ENCODE measurements around the gene NSMCE1. TPM values are rescaled to one million over a fixed set of nuclear protein-coding genes. Genes with fewer than 3 reads are reported as not detected.

The NSMCE1 gene
- total and polyA plus RNA-seq, 2 of the 8 experiments (the other 6 are each of a cell fraction or from before 2014, with no cell fraction given): 8.1 to 16.6 TPM

GRCh38 chr16:27305839-27306442 lies 37.4 kb upstream of the NSMCE1 start (continued):
- no peak for TF ChIP-seq CHD7 (IDR thresholded peaks at IDR 0.05; ENCODE audit: insufficient replicate concordance, low read length)

Measured in H1 (cell line).